Adrenal gland (tissue), 12 donors: ENCODE results near the gene NDUFS2. TPM values are rescaled to one million over a fixed set of nuclear protein-coding genes. Genes with fewer than 3 reads are reported as not detected.

Experiments used
- DNase-seq, 7 donors: peaks; one replicate each; pipeline ENCODE4 v3.0.0-alpha.2; 2019 to 2020
- H3K27ac ChIP-seq, 5 donors: fragments of 200-600 bp; sonication (generic) in 4 of 5; 1 replicate in 3 of 5; 2 replicates in 2 of 5; pipeline versions ENCODE4 v1.5.1 to v1.8.0; 2016 to 2020; ENCODE audit warnings: mild to moderate bottlenecking in 1 of 5
- H3K27me3 ChIP-seq: fragments of 200-600 bp; 2 replicates; pipeline ENCODE4 v1.8.0; 2021
- H3K36me3 ChIP-seq, 2 donors: fragments of 200-600 bp; replicated peaks in 1 of 2; 1 replicate in 1 of 2; 2 replicates in 1 of 2; pipeline versions ENCODE4 v1.5.1 to v1.8.0; 2018 to 2022
- H3K4me1 ChIP-seq, 2 donors: fragments of 200-600 bp; replicated peaks in 1 of 2; 1 replicate in 1 of 2; 2 replicates in 1 of 2; pipeline versions ENCODE4 v1.5.1 to v1.8.0; 2018 to 2021
- H3K4me3 ChIP-seq, 4 donors: fragments of 200-600 bp; sonication (generic) in 3 of 4; one replicate each; pipeline ENCODE4 v1.5.1; 2016 to 2018
- H3K9me3 ChIP-seq, 3 donors: fragments of 200-600 bp; sonication (generic) in 1 of 3; replicated peaks in 1 of 3; 1 replicate in 2 of 3; 2 replicates in 1 of 3; pipeline versions ENCODE4 v1.5.1 to v1.8.0; 2016 to 2021
- CTCF ChIP-seq, 6 experiments: fragments of 450-650 bp in 4 of 6; fragments of 200-600 bp in 2 of 6; sonication (generic) in 1 of 6; IDR thresholded peaks; 1 replicate in 5 of 6; 2 replicates in 1 of 6; pipeline versions ENCODE4 v1.5.1 to v1.8.0; 2016 to 2021; ENCODE audit warnings: antibody characterized with exemption in 6 of 6, mild to moderate bottlenecking in 2 of 6, moderate library complexity in 1 of 6
- POLR2A ChIP-seq, 2 donors: fragments of 450-650 bp; IDR thresholded peaks; one replicate each; pipeline ENCODE4 v1.6.1; 2017; ENCODE audit warnings: antibody characterized with exemption in 2 of 2, mild to moderate bottlenecking in 2 of 2, moderate library complexity in 1 of 2
- WGBS, 4 donors: extraction: QIAGEN DNeasy Blood & Tissue Kit in 2 of 4; methylation state at CpG; one replicate each; pipeline versions ENCODE4 v1.1.5 to v1.1.7; 2013 to 2017; 5-methylcytosine and 5-hydroxymethylcytosine counted together
- intact Hi-C, 2 donors: fragments of 100-400 bp; cut with DNase I; formaldehyde crosslinking; loops; one replicate each; pipeline versions ENCODE4 v1.14.1 to v1.15.0; 2022 to 2023
- polyA plus RNA-seq, 3 donors: library from polyadenylated mRNA; stranded (reverse); fragments of 200-250 nt in 2 of 3; fragments of 350-450 nt in 1 of 3; fragmentation: Illumina TruSeq in 1 of 3; extraction: RNeasy Lipid Tissue Mini Kit (QIAGEN cat#74804) in 1 of 3; gene quantifications; one replicate each; pipeline ENCODE4 v1.2.3, GENCODE V29; 2013 to 2014
- total RNA-seq, 9 donors: library from RNA; depleted of rRNA in 4 of 9; stranded (reverse); fragments of >200 nt in 4 of 9; fragments of 120-200 nt in 1 of 9; fragmentation: NEBNext Ultra II Directional in 1 of 9; extraction: Animal tissue kit (Norgen Biotek cat#: 25700) in 1 of 9; gene quantifications; one replicate each; pipeline versions ENCODE4 v1.1.0 to v1.2.4, GENCODE V29; 2013 to 2023
- donor health status: healthy with polysubstance abuse.
- donor health status: Bipolar disorder and iron deficiency.
- donor health status: DM: yes; HTN: yes; CAD: no.
- donor health status: DM: no; HTN: no; CAD: no.
- donor health status: DM: no; HTN: no; CAD: no.
- donor health status: DM: yes; HTN: yes; CAD: no.

Gene NDUFS2
- total and polyA plus RNA-seq, 12 donors = 78.3 to 305 (median 167) TPM

DNA sequence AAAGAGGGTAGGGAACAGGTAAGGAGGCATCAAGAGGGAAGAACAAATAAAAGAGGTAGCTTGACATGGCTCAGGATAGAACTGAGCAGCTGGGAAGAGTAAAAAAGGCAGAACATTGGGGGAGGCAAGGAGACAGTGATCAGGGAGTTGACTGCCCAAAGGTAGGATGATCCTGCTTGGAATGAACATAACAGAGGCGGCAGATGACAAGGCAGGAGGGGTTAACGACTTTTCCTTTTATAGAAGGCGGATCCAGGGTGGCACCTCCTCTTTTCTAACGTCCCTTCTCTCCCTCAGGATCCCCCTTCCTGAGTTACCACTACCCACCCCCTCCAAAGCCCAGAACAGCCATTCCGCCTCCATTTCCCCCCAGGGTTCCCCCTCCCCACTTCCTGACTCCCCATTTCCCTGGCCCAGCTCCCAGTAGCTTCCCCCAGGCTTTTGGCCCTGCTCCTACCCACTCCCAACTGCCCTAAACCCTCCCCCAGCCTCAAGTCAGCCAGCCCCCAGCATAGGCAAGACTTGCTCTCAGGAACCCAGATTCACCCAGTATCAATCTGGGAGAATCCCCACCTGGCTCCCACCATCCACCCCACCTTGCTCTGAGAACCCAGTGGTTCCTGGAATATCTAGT lies 2.5 kb upstream of the NDUFS2 start:
- H3K27ac ChIP-seq = peak overlapping the region in 4 of 5 donors; percentile 86 to 99 (median 95)
- TF ChIP-seq CTCF (IDR thresholded peaks at IDR 0.05) (no peak), POLR2A (IDR thresholded peaks at IDR 0.05) (no peak)
- intact Hi-C loops = loop anchor here (10.0 kb wide), 2 partner anchors 175 to 185 kb away; no protein-coding TSS in a partner anchor
- WGBS, 4 donors = 48 to 73% (median 60%) methylated on average over 5 of the region's 5 CpGs
- peaks cover 35 to 71% of the 10 kb centered on the region in 2 donors for H3K4me1 ChIP-seq
- no peaks in the 10 kb centered on the region for H3K27me3 ChIP-seq
- peaks cover 0 to 13% of the 10 kb centered on the region in 2 donors for H3K36me3 ChIP-seq
- no peaks in the 10 kb centered on the region for H3K9me3 ChIP-seq
- DNase-seq = peak in 1 of 7 donors; percentile 19
- H3K4me3 ChIP-seq = no peak overlapping the region

DNA sequence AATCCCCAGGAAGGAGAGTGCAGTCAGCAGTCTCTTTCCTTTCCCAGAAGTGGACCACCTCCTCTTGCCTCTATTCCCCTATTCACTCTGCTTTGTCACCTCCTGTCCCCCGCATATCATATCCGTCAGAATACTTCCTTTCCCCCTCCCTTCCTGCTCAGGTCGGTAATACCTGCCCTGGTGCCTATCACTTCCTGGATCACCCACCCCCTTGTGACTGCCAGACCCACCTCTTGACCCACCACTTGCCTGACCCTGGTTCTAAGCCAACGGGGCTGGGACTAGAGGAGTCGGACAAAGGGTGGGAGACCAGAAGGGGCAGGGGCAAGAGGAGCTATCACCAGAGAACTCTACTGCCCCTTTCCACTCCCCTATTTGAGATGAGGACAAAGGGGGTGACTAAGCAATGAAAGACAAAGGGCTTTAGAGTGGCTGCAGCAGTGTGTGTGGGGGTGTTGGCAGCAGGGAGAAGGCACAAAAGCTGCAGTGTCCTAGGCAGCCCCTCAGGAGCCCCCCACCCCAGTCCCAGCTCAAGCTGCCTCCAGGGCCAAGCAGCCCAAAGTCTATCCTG lies 1.7 kb upstream of the NDUFS2 start:
- no peaks in the 10 kb centered on the region for H3K27me3 ChIP-seq
- H3K4me1 ChIP-seq = peaks cover 35 to 75% of the 10 kb centered on the region in 2 donors
- peak in 1 of 7 donors; percentile 19 for DNase-seq
- H3K9me3 ChIP-seq = no peaks in the 10 kb centered on the region
- TF ChIP-seq POLR2A (IDR thresholded peaks at IDR 0.05) = no peak
- TF ChIP-seq CTCF (IDR thresholded peaks at IDR 0.05) = no peak
- H3K27ac ChIP-seq = peak overlapping the region; percentile 86 to 99 (median 93)
- WGBS, 4 donors = 58 to 70% (median 60%) methylated on average over 5 of the region's 5 CpGs
- intact Hi-C loops = no loop called here
- H3K4me3 ChIP-seq = no peak overlapping the region
- peaks cover 0 to 20% of the 10 kb centered on the region in 2 donors for H3K36me3 ChIP-seq

DNA sequence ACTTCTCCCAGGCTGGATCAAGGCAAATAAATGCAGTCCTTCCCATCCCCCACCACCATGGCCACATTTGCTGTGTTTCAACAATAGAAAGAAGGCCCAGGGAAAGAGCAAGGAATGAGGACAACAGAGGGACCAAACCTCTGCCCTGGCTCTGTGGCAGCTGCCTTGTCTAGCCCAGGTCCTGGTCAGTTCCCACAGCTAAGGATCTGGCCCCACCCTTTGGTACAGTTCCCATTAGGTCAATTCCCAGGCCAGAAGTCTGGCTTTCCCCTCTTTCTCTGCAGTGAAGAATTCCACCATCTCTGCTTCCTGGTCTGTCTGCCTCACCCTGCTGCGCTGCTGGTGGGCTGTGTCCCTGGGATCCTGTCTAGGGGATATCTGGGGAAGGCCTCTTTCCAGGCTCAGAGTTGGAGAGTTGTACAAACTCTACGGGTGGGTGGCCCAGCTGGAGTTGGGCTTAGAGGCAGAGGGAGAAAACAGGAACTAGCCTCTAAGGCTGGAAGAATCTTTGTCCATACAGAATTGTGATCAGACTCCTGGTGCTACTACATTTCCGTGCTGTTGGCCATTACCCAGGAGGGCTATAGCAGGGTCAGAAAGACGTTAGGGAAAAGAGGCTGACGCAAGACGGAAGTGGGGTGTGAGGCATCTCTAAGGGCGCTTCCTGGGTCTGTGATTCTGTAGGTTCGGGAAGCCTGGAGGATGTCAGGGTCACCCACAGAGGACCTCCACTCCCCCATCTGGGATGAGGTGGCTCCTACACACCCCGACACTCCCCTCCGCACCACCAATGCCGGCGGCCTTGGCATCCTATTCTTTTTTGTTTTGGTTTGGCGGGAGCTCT lies 953 bp upstream of the NDUFS2 start:
- H3K4me1 ChIP-seq = peaks cover 42 to 80% of the 10 kb centered on the region in 2 donors
- H3K4me3 ChIP-seq = peak overlapping the region in 2 of 4 donors; percentile 68 to 78
- H3K36me3 ChIP-seq = peaks cover 0 to 23% of the 10 kb centered on the region in 2 donors
- peak overlapping the region; percentile 86 to 99 (median 93) for H3K27ac ChIP-seq
- no peaks in the 10 kb centered on the region for H3K27me3 ChIP-seq
- intact Hi-C loops = no loop called here
- TF ChIP-seq POLR2A (IDR thresholded peaks at IDR 0.05) (no peak), CTCF (IDR thresholded peaks at IDR 0.05) (no peak)
- no peaks in the 10 kb centered on the region for H3K9me3 ChIP-seq
- DNase-seq = peak in 6 of 7 donors; percentile 68 to 86 (median 72)
- WGBS, 4 donors = 36 to 50% (median 44%) methylated on average over 12 to 13 of the region's 13 CpGs
